ENCODE measurements around the gene TAF10. TPM values are rescaled to one million over a fixed set of nuclear protein-coding genes. Genes with fewer than 3 reads are reported as not detected.

TAF10 gene
- total and polyA plus RNA-seq, 8 donors, result 53.5 to 116 (median 86.8) TPM

DNA sequence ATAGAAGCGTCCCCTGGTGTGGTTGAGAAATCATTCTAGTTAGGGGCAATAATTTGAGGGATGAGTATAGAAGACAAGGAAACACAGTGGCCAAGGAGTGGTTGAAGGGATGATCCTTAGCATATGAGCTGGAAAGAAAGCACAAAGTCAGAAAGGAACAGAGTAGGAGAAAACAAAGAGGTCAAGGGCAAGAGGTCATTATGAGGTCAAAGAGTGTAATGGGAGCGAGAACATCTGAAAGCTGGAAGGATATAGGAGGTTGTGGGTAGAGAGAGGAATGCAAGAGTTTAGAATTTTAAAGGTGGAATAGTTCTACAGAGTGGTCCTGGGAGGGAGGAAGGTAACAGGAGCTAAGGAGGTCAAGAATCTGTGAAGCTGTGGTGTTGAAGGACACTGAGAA is 41.6 kb upstream of the TAF10 start:
- 88 to 92% methylated on average over 2 of the region's 2 CpGs for WGBS, 2 donors
- Histone ChIP-seq H3K9me3 (no peaks in the 10 kb centered on the region), H3K4me1 (no peaks in the 10 kb centered on the region), H3K27me3 (no peaks in the 10 kb centered on the region), H3K27ac (no peak overlapping the region), H3K4me3 (no peak overlapping the region), H3K36me3 (no peaks in the 10 kb centered on the region)
- FAIRE-seq (no peak), DNase-seq (no peak), ATAC-seq (no peak)
- TF ChIP-seq, protein P1, sequence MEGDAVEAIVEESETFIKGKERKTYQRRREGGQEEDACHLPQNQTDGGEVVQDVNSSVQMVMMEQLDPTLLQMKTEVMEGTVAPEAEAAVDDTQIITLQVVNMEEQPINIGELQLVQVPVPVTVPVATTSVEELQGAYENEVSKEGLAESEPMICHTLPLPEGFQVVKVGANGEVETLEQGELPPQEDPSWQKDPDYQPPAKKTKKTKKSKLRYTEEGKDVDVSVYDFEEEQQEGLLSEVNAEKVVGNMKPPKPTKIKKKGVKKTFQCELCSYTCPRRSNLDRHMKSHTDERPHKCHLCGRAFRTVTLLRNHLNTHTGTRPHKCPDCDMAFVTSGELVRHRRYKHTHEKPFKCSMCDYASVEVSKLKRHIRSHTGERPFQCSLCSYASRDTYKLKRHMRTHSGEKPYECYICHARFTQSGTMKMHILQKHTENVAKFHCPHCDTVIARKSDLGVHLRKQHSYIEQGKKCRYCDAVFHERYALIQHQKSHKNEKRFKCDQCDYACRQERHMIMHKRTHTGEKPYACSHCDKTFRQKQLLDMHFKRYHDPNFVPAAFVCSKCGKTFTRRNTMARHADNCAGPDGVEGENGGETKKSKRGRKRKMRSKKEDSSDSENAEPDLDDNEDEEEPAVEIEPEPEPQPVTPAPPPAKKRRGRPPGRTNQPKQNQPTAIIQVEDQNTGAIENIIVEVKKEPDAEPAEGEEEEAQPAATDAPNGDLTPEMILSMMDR (IDR thresholded peaks at IDR 0.05), result no peak
- intact Hi-C loops (cut with DNase I), result no loop called here

DNA sequence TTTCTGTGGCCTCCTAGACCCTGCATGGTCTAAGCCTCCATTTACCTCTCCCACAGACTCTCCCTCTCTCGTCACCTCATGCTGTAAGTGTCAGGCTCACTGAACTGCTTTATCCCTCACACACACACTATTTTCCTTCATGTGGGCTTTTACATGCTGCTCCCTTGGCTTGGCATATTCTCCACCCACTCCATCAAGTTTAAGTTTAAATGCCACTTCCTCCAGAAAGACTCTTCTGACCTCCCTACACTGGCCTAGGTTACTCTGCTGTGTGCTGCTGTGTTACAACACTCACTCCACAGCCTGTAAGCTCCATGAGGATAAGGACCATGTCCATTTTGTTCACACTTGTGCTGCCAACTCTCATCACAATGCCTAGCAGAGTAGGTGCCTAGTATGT is 41.1 kb upstream of the TAF10 start:
- no peaks in the 10 kb centered on the region for H3K4me1 ChIP-seq
- intact Hi-C loops (cut with DNase I), result no loop called here
- no peaks in the 10 kb centered on the region for H3K36me3 ChIP-seq
- FAIRE-seq (no peak), DNase-seq (no peak), ATAC-seq (no peak)
- WGBS, 2 donors, result 86 to 88% methylated on average over 1 of the region's 1 CpG
- H3K27ac ChIP-seq, result no peak overlapping the region
- no peak overlapping the region for H3K4me3 ChIP-seq
- no peaks in the 10 kb centered on the region for H3K9me3 ChIP-seq
- TF ChIP-seq, protein P1 (IDR thresholded peaks at IDR 0.05), result no peak
- no peaks in the 10 kb centered on the region for H3K27me3 ChIP-seq

DNA sequence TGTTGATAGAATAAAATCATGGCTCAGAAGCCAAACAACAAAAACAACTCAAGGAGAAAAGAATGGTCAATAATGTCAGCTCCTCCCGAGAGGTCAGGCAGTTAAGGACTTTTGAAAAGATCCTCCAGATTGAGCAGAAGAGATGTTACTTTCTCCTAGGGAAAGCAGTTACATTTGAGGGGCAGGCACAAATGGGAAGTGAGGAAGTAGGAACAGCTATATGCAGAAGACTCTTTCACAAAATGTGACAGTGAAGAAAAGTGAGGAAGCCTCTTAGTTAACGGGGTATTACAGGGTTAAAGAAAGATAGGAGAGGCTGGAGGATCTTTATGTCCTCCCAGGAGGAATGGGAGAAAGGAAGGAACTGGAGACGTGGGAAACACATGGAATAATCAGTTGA is 40.2 kb upstream of the TAF10 start:
- no peaks in the 10 kb centered on the region for H3K36me3 ChIP-seq
- no peak overlapping the region for H3K27ac ChIP-seq
- TF ChIP-seq, protein P1 (IDR thresholded peaks at IDR 0.05), result no peak
- no peaks in the 10 kb centered on the region for H3K4me1 ChIP-seq
- H3K9me3 ChIP-seq, result no peaks in the 10 kb centered on the region
- DNase-seq (no peak), FAIRE-seq (no peak), ATAC-seq (no peak)
- WGBS, 2 donors, result 49 to 61% methylated on average over 3 of the region's 3 CpGs
- H3K4me3 ChIP-seq, result no peak overlapping the region
- intact Hi-C loops (cut with DNase I), result no loop called here
- no peaks in the 10 kb centered on the region for H3K27me3 ChIP-seq

DNA sequence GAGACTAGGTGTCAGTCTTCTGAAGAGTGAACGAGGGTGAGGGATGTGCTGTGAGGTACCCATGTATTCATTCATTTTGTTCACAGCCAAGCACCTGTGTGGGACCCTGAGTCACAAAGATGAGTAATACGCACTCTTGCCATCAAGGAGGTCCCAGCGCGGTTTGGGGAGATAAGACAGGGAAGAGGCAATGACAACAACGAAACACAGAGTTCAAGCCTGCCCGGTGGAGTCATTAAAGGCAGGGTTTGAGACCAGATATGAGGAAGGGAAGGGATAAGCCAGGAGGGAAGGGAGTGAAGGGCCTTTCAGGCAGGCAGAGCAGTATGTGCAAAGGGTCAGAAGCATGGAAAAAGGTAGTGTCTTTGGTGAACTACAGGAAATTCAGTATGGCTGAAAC is 39.0 kb upstream of the TAF10 start:
- DNase-seq (no peak), FAIRE-seq (no peak), ATAC-seq (no peak)
- H3K9me3 ChIP-seq, result no peaks in the 10 kb centered on the region
- H3K4me3 ChIP-seq, result no peak overlapping the region
- TF ChIP-seq, protein P1 (IDR thresholded peaks at IDR 0.05), result no peak
- H3K27ac ChIP-seq, result no peak overlapping the region
- H3K36me3 ChIP-seq, result no peaks in the 10 kb centered on the region
- no peaks in the 10 kb centered on the region for H3K27me3 ChIP-seq
- 58 to 67% methylated on average over 6 of the region's 6 CpGs for WGBS, 2 donors
- H3K4me1 ChIP-seq, result no peaks in the 10 kb centered on the region
- intact Hi-C loops (cut with DNase I), result no loop called here

DNA sequence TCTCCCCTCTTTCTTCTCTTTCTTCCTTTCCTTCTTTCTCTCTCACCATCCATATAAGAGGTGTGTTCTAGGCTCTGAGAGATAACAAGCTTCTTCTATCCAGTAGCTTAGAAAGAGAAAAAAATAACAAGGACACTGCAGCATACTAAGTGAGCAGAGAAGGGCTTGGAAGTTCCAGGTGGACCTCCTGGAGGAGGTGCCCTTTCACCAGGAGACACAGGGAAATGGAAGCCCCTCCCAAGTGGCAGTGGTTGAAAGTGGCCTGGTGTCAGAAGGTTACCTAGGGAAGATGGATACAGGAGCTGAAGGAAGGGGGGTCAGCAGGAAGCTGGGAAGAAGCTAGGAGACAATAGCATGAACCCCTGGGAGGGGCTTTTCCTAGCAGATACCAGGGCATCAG is 38.1 kb upstream of the TAF10 start:
- intact Hi-C loops (cut with DNase I), result no loop called here
- Histone ChIP-seq H3K27me3 (no peaks in the 10 kb centered on the region), H3K36me3 (no peaks in the 10 kb centered on the region), H3K4me1 (no peaks in the 10 kb centered on the region), H3K4me3 (no peak overlapping the region), H3K27ac (no peak overlapping the region), H3K9me3 (no peaks in the 10 kb centered on the region)
- TF ChIP-seq, protein P1 (IDR thresholded peaks at IDR 0.05), result no peak
- no peak for ATAC-seq
- DNase-seq, result no peak
- FAIRE-seq, result no peak
